Erythroblast (primary cell): Measurements from ENCODE around the gene PNLDC1.

ENCODE experiments used
- GATA1 ChIP-seq: IDR thresholded peaks from 2 replicates; pipeline ENCODE4 v1.6.1; 2011; ENCODE audit warnings: low read depth, mild to moderate bottlenecking, control low read depth, low read length, moderate library complexity
- POLR2A ChIP-seq: IDR thresholded peaks from 2 replicates; pipeline ENCODE4 v1.6.1; 2011; ENCODE audit warnings: mild to moderate bottlenecking, low read length

GRCh38 chr6:159844737-159845645, 44.9 kb downstream of the PNLDC1 start:
- TF ChIP-seq POLR2A, result no peak
- no peak for TF ChIP-seq GATA1
